ENCODE data around the gene MICU2.

- TF ChIP-seq CTCF (IDR thresholded peaks at IDR 0.05) (no peak), POLR2A (IDR thresholded peaks at IDR 0.05; ENCODE audit: low read depth) (no peak), EP300 (IDR thresholded peaks at IDR 0.05) (no peak)
Observed at GRCh38 chr13:21544515-21544914, 59.5 kb downstream of the MICU2 start.
